GM06990 (cell line): Measurements from ENCODE around the gene SLC26A5.

Experiments used
- DNase-seq: peaks from one replicate; pipeline ENCODE4 v3.0.0-alpha.2; 2011; ENCODE audit not compliant: insufficient read length; ENCODE audit errors: extremely low read depth
- H3K27me3 ChIP-seq: replicated peaks from 2 replicates; pipeline ENCODE4 v1.6.0; 2011; ENCODE audit warnings: low read length; ENCODE audit not compliant: control insufficient read depth, insufficient read depth
- H3K36me3 ChIP-seq: 2 replicates; pipeline ENCODE4 v1.5.1; 2011; ENCODE audit warnings: low read length; ENCODE audit not compliant: control insufficient read depth, insufficient read depth
- H3K4me3 ChIP-seq: replicated peaks from 2 replicates; pipeline ENCODE4 v1.5.1; 2011; ENCODE audit warnings: low read depth, mild to moderate bottlenecking, control low read depth, low read length
- TF ChIP-seq, protein P1 (sequence below): IDR thresholded peaks from 2 replicates; pipeline ENCODE4 v1.5.1; 2011; ENCODE audit warnings: low read length, control low read depth, mild to moderate bottlenecking, inconsistent platforms; ENCODE audit not compliant: insufficient read depth, poor library complexity, severe bottlenecking

The SLC26A5 gene

GRCh38 chr7:103439661-103440060, 6.3 kb downstream of the SLC26A5 start:
- Histone ChIP-seq H3K36me3 (no peaks in the 10 kb centered on the region), H3K4me3 (no peak overlapping the region), H3K27me3 (no peaks in the 10 kb centered on the region)
- no peak for DNase-seq
- TF ChIP-seq, protein P1, sequence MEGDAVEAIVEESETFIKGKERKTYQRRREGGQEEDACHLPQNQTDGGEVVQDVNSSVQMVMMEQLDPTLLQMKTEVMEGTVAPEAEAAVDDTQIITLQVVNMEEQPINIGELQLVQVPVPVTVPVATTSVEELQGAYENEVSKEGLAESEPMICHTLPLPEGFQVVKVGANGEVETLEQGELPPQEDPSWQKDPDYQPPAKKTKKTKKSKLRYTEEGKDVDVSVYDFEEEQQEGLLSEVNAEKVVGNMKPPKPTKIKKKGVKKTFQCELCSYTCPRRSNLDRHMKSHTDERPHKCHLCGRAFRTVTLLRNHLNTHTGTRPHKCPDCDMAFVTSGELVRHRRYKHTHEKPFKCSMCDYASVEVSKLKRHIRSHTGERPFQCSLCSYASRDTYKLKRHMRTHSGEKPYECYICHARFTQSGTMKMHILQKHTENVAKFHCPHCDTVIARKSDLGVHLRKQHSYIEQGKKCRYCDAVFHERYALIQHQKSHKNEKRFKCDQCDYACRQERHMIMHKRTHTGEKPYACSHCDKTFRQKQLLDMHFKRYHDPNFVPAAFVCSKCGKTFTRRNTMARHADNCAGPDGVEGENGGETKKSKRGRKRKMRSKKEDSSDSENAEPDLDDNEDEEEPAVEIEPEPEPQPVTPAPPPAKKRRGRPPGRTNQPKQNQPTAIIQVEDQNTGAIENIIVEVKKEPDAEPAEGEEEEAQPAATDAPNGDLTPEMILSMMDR = no peak

DNA sequence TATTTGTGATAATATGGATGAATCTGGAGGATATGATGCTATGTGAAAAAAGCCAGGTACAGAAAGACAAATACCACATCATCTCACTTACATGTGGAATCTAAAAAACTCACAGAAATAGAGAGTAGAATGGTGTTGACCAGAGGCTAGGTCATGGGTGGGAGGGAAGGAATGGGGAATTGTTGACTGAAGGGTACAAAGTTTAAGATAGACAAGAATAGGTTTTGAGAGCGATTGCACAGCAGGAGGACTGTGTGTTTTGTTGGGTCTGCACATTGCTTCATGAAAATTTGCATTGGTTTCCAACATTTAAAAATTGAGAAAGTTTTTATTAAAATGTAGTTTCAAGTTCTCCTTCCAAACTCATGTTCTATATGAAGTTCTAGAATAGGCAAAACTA, 8.4 kb downstream of the SLC26A5 start:
- H3K36me3 ChIP-seq = no peaks in the 10 kb centered on the region
- H3K27me3 ChIP-seq = no peaks in the 10 kb centered on the region
- no peak overlapping the region for H3K4me3 ChIP-seq
- DNase-seq = no peak
- TF ChIP-seq, protein P1 = no peak

- TF ChIP-seq, protein P1 = no peak
- peak; percentile 17 for DNase-seq
- no peak overlapping the region for H3K4me3 ChIP-seq
- H3K27me3 ChIP-seq = no peaks in the 10 kb centered on the region; the same call in 1 of the 2 replicates
- no peaks in the 10 kb centered on the region for H3K36me3 ChIP-seq
Measured at GRCh38 chr7:103432712-103433111, 13.3 kb downstream of the SLC26A5 start.

DNA sequence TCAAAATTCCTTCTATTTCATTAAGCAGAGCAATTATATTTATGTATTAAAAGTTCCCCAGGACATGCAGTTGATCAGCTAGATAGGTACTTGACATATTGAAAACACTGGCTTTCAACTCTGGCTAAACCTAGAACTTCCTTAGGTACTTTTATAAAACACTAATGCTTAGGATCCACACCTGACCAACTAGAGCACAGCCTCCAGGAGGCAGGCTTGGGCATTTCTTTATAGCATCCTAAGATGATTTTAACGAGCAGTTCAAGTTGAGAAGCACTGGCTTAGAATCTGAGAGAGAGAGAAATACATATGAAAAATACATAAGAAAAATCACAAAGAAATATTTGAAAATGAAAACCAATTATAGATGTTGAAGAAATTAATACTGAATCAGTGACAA, 20.8 kb downstream of the SLC26A5 start:
- no peak for DNase-seq
- Histone ChIP-seq H3K27me3 (no peaks in the 10 kb centered on the region), H3K36me3 (no peaks in the 10 kb centered on the region), H3K4me3 (no peak overlapping the region)
- TF ChIP-seq, protein P1 = no peak

DNA sequence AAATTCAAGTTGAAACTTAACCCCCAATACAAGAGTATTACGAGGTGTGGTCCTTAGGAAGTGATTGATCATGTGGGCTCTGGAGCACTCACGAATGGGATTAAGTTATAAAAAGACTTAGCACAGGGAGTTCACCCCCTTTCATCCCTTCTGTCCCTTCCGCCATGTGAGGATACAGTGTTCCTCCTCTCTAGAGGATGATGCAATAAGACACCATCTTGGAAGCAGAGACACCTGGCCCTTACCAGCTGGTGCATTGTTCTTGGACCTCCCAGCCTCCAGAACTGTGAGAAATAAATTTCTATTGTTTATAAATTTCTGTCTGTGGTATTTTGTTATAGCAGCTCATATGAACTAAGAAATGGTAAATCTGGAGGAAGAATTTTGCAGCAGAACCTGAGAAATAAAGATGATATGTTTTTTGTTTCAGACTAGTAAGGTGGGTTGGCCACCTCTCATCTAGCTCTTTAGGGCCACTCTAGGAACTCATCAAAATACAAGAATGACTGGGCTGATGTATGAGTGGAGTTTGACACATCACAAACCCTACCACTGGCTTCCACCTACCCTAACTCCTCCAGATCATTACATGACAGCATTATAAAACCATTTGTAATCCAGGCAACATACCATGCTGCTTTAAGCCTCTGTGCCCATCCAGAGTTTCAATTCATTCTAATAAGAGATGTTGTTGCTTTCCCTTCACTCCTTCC, 22.4 kb downstream of the SLC26A5 start:
- H3K36me3 ChIP-seq = no peaks in the 10 kb centered on the region
- no peak overlapping the region for H3K4me3 ChIP-seq
- DNase-seq = no peak
- TF ChIP-seq, protein P1 = no peak
- no peaks in the 10 kb centered on the region; the same call in 1 of the 2 replicates for H3K27me3 ChIP-seq

DNA sequence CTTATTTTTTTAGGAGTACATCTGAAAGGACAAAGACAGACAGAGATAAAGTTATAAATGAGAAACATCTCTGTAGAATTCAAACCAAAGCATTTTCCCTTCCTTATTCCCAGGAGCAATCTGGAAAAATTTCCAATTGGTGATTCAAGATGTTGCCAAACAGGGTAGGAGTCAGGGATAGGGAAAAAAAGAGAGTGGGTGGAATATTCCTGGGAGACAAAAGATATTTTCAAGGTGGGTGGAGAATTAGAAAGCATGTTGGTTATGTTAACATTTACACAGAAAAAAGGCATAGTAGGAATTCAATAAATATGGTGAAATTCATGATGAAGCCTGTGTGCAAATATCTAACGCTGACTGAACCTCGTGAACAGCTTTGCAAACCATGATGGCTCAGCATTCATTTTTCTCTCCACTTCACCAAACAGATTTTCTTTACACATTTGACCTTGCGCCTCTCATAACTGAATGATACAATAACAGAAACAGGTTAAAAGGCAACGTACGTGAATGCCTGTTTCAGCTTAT, 25.1 kb downstream of the SLC26A5 start:
- TF ChIP-seq, protein P1 = no peak
- no peaks in the 10 kb centered on the region; the same call in 1 of the 2 replicates for H3K27me3 ChIP-seq
- H3K4me3 ChIP-seq = no peak overlapping the region
- no peak for DNase-seq
- no peaks in the 10 kb centered on the region for H3K36me3 ChIP-seq
